Measurements from ENCODE around the gene IL32.

The IL32 gene

DNA sequence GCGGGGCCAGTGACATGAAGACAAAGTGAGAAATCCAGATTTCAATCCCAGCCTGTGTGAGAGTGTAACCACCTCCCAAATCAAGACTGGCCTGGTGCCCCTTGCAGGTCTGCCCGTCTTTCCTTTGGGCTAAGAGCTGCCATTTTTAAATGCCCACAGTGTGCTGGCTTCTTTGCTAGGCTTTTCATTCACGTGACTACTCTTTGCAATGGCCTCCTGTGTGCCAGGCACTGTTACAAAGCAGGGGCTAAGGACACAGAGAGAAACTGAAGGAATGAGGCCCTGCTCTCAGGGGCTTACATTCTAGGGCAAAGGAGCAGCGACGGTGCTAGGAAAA is 33.9 kb downstream of the IL32 start:
- DNase-seq (ENCODE audit: low read depth in 1 of 2, low spot score in 1 of 2) = no peak
- TF ChIP-seq JUND (IDR thresholded peaks at IDR 0.05; ENCODE audit: low read depth) = no peak
- in situ Hi-C loops (cut with HindIII; ENCODE audit: low pct_unique_long_range_greater_than_20kb, low sequenced_read_pairs) = no loop called here

DNA sequence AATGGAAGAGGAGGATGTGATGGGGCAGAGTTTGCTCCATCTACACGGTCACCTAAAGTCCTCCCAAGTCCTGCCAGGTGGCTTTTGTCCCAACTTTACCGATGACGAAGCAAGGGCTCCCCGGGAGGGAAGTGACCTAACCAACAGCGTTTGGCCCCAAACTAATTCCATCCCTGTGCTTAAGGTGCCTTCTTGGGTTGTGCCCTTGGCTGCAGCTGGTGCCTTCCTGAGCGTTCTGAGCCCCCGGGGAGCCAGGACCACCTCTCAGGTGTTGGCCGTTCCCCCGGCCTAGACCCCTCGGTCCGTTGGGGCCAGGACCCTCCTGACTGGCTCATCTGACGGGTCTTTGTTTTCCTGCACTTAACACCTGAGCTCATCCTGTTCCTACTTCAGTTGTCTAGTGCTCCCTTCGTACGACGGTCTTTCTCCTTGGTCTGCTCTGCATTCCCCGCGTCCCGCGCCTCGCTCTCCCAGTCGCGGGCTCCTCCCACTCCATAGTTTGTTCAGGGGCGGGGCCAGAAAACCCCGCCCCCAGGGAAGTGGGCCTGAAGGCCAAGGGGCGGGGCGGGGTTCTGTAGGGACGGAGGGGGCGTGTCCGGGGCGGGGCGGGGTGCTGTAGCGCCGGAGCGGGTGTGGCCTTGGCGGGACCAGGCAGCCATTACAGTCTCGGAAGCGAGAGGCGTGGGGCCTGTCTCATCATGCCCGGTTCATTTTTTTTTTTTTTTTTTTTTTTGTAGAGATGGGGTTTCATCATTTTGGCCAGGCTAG is 34.5 kb downstream of the IL32 start:
- peak; percentile 93 to 96 for DNase-seq (ENCODE audit: low read depth in 1 of 2, low spot score in 1 of 2)
- in situ Hi-C loops (cut with HindIII; ENCODE audit: low pct_unique_long_range_greater_than_20kb, low sequenced_read_pairs) = no loop called here
- TF ChIP-seq JUND (IDR thresholded peaks at IDR 0.05; ENCODE audit: low read depth) = no peak

DNA sequence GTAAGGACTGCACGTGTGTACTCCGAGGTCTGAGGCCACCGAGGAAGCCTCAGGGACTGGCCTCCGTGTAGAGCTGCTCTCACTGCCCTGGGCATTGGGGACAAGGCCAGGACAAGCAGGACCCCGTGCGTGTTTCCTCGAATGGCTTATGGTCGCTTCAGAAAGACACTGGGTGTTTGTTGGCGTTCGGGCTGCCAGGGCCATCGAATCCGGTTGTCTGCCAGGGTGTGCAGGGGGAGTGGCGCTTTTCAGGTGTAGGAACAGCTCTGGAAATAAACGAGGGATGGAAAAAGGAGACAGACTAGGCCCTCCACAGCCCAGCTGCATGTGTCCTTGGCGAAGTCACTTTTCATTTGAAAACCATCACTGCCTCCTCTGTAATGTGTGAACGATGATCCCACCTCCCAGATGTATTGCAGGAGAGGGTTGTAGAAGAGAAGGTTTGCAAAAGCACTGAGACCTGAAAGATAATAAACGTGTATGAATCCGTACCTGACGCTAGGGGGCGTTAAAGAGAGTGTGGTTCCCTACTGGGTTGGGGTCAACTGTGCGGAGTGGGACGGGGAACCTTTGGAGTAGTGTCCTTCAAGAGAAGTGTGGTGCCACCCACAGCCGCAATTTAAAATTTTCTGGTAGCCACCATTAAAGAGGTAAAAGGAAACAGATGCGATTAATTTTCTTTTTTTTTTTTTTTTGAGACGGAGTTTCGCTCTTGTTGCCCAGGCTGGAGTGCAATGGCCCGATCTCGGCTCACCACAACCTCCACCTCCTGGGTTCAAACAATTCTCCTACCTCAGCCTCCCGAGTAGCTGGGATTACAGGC is 35.8 kb downstream of the IL32 start:
- no peak for TF ChIP-seq JUND (IDR thresholded peaks at IDR 0.05; ENCODE audit: low read depth)
- in situ Hi-C loops (cut with HindIII; ENCODE audit: low pct_unique_long_range_greater_than_20kb, low sequenced_read_pairs) = no loop called here
- peak in 1 of 2 experiments; percentile 73 for DNase-seq (ENCODE audit: low read depth in 1 of 2, low spot score in 1 of 2)

DNA sequence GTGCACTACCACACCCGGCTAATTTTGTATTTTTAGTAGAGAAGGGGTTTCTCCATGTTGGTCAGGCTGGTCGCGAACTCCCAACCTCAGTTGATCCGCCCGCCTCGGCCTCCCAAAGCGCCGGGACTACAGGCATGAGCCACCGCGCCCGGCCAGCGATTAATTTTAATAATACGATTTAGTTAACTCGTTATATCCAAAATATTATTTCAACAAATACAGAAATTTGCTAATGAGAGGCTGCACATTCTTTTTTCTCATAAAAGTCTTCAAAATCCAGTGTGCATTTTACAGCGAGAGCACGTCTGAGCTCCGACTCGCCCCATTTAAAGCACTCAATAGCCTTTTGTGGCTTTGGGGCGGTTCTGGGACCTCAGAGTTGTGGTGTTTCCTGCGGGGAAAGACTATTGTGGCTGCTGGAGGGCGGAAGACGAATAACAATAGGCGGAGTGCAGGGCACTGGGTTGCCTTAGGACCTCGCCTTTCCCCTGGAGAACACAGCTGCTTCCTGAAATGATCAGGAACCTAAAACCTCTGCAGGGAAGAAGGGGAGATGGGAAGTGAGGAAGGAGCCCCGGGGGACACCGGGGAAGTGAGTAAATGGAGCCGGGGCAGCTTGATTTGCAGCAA is 36.5 kb downstream of the IL32 start:
- in situ Hi-C loops (cut with HindIII; ENCODE audit: low pct_unique_long_range_greater_than_20kb, low sequenced_read_pairs) = no loop called here

DNA sequence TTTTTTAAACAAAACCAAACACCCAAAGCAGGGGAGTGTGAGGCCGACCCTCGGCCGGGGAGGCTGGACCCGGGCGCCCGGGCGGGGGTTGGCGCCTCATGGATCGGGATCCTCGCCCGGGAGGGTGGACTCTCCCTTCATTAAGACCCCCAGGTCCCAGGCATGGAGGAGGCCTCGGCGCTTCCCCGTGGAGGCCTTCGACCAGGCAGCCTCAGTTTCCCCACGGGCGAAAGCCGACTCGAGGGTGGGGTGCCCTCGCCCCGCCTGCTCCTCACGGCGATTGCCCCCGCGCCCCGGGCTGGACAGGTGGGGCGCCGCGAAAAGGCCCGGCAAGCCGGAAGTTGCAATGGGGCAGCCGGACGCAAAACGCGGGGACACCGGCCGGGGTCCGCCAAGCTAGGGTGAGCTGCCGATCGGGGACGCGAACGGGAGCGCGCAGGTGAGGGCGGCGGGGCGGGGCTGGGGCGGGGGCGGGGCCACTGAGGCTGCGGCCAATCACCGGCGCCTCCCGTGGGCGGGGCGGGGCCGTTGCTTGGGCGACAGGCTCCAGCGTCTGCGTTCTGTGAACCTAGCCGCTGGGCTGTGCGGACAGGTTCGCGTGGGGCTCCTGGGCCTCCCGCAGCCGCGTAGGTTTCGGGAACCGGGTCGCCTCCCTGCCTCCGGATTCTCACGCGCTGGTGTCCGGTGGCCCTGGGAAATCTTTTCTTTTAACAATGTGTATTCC is 40.9 kb downstream of the IL32 start:
- in situ Hi-C loops (cut with HindIII; ENCODE audit: low pct_unique_long_range_greater_than_20kb, low sequenced_read_pairs) = no loop called here
- DNase-seq (ENCODE audit: low read depth in 1 of 2, low spot score in 1 of 2) = peak; percentile 91 to 96

More for the DNA sequence above, 36.5 kb downstream of the IL32 start:
- no peak for DNase-seq (ENCODE audit: low read depth in 1 of 2, low spot score in 1 of 2)
- no peak for TF ChIP-seq JUND (IDR thresholded peaks at IDR 0.05; ENCODE audit: low read depth)

DNA sequence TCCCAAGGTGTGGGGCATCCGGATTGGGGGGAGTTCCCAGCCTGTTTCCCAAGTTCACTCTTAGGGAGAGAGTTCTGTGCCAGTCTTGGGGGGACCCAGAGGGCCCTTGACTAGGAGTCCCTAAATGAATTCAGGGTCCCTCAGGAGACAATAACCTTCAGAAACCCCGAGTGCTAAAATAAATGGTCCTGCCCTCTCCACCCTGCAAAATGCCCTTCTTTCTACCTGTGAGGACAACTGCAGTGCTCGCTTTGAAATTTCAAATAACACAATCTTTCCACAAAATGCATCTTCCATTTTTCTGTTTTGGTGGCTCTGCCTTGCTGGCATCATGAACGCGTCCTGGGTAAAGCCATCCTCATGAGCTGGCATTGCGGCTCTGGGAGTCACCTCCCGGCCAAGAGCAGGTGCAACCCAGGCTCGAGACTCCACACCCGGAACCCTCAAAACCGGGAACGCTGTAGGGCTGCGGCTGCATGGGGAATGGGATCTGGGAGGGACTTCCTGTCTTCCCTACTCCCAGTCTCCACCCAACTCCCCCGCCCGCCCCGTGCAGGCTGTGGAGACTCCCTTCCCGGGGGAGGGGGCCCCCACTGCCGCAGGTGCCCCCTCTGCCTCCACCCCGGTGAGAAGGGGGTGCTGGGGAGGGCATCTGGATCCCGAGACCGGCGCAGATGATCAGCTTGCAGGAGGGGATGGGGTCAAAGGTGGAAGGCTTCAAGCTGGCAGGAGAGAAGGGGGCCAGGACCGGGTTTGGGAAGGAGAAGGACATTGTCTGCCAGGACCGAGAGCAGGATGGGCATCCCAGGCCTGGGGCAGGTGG is 46.8 kb downstream of the IL32 start, which contains the start of gene ZNF205:
ZNF205 (plus strand) TSS at position 529 of the 823 bp plus-strand sequence. CDS start 845 bp downstream, outside the sequence.
- in situ Hi-C loops (cut with HindIII; ENCODE audit: low pct_unique_long_range_greater_than_20kb, low sequenced_read_pairs) = no loop called here
- no peak for TF ChIP-seq JUND (IDR thresholded peaks at IDR 0.05; ENCODE audit: low read depth)
- DNase-seq (ENCODE audit: low read depth in 1 of 2, low spot score in 1 of 2) = peak; percentile 92 to 93

More for the DNA sequence above, 40.9 kb downstream of the IL32 start:
- TF ChIP-seq JUND (IDR thresholded peaks at IDR 0.05; ENCODE audit: low read depth) = no peak

DNA sequence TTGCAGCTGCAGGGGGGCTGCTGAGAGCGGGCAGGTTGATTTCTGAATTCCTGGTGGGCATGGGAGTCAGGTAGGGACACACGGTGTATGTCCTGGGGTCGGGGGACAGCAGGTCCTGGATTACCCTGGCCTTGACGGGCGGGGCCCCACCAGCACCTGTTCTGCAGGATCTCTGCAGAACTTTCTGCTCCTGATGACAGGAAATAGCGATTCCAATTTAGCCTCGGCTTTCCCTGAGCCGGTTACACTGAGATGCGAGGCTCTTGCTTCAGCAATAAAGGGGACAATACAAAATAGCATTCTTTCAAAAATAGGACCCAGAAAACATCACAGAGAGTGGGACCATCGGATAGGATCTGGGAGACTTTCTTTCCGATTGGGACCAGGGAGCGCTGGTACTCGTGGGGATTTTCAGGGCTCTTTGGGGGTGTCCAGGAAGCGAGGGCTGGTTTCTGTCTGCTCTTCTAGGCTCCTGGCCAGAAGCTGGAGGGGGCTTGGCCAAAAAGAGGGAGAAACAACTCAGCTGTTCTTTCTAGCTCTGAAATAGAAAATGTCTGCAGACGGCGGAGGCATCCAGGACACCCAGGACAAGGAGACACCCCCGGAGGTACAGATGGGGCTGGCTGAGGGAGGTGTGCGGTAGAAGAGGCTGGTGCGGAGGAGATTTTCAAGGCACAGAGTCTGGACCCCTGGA is 47.6 kb downstream of the IL32 start:
- no peak for DNase-seq (ENCODE audit: low read depth in 1 of 2, low spot score in 1 of 2)
- in situ Hi-C loops (cut with HindIII; ENCODE audit: low pct_unique_long_range_greater_than_20kb, low sequenced_read_pairs) = no loop called here
- no peak for TF ChIP-seq JUND (IDR thresholded peaks at IDR 0.05; ENCODE audit: low read depth)

DNA sequence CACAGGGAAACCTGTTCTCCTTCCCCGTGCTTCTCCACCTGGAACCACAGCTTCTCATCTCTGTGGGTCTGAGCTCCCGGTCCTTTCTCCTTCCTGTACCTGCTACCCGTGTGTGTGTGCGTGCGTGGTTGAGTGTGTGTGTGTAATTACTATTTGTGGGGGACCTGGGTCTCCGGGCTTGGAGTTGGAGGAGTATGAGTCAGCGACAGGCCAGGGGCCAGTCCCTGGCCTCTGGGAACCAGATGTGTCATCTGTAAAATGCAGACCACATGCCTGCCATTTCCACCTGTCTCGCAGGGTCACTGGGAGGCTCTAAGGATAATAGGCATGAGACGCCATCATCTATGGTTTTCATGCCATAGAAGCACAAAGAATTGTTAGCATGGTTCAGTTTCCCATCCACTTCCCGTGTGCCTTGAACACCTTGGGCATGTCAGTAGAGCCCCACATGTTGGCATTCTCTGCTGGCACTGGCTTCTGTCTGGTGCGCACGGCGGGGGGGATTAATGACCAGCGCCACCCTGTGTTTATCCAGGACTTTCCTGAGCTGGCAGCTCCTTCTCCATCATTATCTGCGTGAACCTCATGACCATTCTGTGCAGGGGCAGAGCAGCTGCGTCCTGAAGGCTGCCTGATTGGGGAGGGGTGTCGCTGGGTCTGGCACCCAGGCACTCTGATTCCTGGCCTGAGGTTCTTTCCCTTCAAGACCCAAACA is 48.5 kb downstream of the IL32 start:
- in situ Hi-C loops (cut with HindIII; ENCODE audit: low pct_unique_long_range_greater_than_20kb, low sequenced_read_pairs) = no loop called here
- DNase-seq (ENCODE audit: low read depth in 1 of 2, low spot score in 1 of 2) = no peak
- TF ChIP-seq JUND (IDR thresholded peaks at IDR 0.05; ENCODE audit: low read depth) = no peak

DNA sequence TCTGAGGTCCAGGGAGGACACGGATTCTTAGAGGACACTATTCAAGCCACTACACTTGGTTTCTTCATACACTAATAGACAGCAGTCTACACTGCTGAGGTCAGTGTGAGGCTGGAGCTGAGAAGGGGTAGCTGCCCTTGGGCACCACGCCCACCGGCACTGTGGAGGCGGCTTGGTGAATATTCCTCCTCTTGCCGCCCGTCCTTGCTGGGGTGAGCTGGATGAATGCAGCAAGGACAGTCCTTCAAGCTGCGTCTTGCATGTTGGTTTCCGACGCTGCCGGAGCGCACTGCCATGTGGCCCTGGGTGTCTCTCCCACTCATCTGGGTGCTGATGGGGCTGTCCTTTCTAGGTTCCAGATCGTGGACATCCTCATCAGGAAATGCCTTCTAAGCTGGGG is 49.6 kb downstream of the IL32 start:
- TF ChIP-seq JUND (IDR thresholded peaks at IDR 0.05; ENCODE audit: low read depth) = no peak
- in situ Hi-C loops (cut with HindIII; ENCODE audit: low pct_unique_long_range_greater_than_20kb, low sequenced_read_pairs) = no loop called here

DNA sequence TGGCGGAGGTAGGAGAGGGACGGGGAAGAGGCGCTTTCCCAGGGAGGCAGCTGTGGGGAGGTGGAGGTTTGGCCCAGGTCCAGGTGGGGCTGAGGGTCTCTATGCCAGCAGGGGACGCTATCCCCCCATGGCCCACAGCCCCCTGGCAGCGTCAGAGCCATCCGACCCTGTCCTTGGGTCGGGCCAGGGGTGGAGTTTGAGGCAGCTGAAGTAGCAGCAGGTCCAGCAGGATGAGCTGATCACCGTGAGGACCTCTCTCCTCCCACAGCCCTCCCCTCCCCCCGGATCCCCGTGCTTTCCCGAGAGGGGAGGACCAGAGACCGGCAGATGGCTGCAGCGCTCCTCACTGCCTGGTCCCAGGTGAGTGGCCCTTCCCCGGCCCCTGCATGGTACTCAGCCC is 50.1 kb downstream of the IL32 start:
- in situ Hi-C loops (cut with HindIII; ENCODE audit: low pct_unique_long_range_greater_than_20kb, low sequenced_read_pairs) = no loop called here
- no peak for TF ChIP-seq JUND (IDR thresholded peaks at IDR 0.05; ENCODE audit: low read depth)
- DNase-seq (ENCODE audit: low read depth in 1 of 2, low spot score in 1 of 2) = no peak

More for the DNA sequence above, 49.6 kb downstream of the IL32 start:
- no peak for DNase-seq (ENCODE audit: low read depth in 1 of 2, low spot score in 1 of 2)
